GM18868 (cell line): ENCODE measurements around the gene TTC19.

Experiments
- ATAC-seq: cut with Tn5 transposase; IDR thresholded peaks from one replicate; pipeline ENCODE4 v1.9.1; 2021; ENCODE audit warnings: mild to moderate bottlenecking, moderate library complexity; ENCODE audit not compliant: unreplicated experiment

Gene TTC19

DNA sequence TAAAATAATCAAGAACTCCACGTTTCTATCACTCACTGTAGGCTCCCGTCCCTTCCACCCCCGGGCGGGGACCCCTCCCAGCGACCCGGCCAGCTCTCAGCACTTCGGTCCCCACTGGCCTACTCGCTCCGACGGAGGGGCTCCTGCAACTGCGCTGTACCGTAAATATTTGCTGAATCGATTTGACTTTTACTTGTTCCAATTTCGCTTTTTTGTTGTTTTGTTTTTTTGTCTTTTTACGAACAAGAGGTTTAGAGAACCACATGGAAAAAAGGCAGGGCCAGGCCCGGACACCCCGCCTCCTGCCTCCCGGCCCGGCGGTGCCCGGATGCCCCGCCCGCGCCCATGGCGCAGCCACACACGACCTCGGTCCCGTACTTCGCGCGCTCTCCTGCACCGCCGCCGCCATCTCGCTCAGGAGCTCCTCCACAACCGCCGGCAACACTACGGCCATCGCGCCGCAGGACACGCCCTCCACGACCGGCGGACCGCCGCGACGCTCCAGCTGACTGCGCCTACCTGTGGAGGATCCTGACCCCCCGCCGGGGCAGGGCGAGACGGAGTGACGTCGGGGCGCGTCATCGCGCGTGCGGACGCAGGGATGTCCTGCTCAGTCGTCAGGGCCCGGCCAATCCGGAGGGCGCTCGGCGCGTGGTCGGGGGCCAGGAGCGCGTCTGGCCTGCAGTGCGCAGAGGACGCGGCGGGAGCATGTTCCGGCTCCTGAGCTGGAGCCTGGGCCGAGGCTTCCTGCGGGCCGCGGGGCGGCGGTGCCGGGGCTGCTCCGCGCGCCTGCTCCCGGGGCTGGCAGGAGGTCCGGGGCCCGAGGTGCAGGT lies at the start of gene TTC19, which contains the start of gene ZSWIM7:
Gene TTC19, plus strand, starts transcription at position 684 of the 833 bp plus-strand sequence. Its CDS starts 25 bp downstream, at position 709.
Gene ZSWIM7, minus strand, starts transcription at position 564 of the 833 bp plus-strand sequence. Its CDS starts 110 bp downstream, at position 454.
- peak; percentile 94 for ATAC-seq

- no peak for ATAC-seq
Observed at GRCh38 chr17:15951368-15952047, 48.1 kb upstream of the TTC19 start.

DNA sequence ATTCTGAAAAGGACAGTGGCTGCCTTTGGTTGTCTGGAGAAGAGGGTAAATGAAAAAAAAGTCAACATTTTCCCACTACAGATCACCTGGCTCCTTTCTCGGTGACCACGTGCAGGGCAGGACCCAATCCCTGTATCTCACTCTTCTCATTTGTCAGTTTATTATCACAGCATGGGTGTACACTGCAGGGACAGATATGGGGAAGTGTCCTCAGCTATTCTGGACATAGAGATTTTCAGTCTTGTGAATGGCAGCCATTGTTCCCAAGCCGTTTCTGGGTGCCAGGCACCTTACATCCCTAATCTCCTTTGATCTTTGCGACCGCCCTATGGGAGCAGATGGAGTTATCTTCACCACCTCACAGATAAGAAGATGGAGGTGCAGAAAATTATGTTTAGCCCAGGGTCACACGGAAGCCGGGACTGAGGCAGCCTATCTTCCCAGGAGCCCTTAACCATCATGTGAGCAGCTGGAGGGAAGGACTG lies 47.5 kb upstream of the TTC19 start:
- ATAC-seq, result no peak

GRCh38 chr17:15952916-15953790 lies 46.5 kb upstream of the TTC19 start:
- no peak for ATAC-seq

DNA sequence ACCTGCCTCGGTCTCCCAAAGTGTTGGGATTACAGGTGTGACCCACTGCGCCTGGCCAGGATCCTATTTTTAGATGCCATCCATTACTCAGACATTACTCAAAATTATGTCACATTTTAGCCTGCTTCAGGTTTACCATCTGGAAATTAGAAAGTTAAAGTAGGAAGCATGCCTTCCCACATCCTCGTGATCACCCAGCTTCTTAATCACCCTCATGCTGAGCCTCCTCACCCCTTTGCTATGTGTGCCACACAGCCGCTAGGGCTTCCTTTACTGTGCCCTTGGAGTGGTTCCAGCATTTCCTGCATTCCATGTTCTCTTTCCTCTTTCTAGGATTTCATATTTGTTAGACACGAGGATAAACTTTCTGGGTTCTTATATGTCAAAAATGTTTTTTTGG lies 45.4 kb upstream of the TTC19 start:
- no peak for ATAC-seq

DNA sequence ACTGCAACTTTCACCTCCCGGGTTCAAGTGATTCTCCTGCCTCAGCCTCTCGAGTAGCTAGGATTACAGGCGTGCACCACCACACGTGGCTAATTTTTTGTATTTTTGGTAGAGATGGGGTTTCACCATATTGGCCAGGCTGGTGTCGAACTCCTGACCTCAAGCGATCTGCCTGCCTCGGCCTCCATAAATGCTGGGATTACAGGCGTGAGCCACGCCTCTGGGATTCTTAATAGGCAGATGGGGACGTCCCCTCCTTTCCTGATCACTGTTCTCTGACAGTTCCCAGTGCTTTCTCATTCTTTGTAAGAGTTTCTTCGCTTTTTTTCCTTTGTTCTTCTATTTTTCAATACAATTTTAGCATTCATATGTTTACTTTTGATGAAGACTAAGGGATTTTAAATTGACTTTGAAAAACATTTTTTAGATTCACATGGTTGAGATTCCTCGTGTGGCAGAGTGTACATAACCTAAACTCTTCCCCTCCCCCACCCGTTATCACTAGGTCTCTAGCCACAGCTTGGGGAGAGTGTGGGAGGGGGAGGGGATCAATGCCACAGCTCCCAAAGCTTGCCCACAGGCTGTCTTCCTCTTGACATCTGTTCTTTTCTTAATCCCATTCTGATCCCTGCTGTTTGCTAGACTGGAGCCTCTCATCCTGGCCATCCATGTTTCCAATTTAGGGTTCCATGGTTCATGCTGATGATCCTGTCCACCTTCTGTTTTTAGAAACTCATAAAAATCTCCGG lies 43.7 kb upstream of the TTC19 start:
- ATAC-seq, result no peak

DNA sequence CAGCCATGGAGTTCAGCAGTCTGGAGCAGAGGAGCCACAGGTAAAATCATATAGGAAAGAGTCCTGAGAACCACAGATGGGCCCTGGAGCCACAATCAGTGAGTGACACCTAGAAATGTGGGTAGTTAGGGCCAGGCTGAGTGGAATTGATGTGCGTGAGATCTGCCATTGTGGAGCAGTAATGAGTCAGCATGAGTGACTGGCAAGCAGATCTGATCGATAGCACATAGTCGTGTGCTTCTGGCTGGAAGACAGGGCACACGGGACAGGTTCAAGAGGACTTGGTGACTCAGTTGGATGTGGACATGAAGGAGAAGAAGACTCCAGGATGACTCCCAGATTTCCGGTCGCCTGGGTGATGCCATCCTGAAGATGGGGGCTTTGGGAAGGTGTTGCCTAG lies 42.4 kb upstream of the TTC19 start:
- ATAC-seq, result no peak

DNA sequence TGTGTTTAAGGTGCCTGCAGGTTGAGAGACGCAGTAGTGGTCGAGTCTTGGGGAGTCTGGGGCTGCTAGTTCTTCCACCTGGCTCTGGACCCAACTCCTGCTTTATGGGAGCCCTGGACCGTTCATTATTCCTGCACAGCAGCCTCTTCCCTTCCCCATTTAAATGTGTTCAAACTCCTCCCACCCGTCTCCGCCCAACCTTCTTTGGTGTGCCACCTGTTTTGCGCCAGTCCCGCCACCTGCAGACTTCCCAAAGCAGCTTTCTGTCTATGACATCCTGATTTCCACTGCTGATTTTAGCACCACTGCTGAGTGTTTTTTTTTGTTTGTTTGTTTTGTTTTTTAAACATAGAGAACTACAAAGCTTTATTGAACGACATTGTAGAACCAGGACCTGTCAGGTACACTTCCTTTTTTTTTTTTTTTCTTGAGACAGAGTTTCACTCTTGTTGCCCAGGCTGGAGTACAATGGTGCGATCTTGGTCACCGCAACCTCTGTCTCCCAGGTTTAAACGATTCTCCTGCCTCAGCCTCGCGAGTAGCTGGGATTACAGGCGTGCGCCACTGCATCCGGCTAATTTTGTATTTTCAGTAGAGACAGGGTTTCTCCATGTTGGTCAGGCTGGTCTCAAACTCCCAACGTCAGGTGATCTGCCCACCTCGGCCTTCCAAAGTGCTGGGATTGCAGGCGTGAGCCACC lies 41.9 kb upstream of the TTC19 start:
- no peak for ATAC-seq

- ATAC-seq, result no peak
Observed at GRCh38 chr17:15958484-15958854, 41.2 kb upstream of the TTC19 start.

DNA sequence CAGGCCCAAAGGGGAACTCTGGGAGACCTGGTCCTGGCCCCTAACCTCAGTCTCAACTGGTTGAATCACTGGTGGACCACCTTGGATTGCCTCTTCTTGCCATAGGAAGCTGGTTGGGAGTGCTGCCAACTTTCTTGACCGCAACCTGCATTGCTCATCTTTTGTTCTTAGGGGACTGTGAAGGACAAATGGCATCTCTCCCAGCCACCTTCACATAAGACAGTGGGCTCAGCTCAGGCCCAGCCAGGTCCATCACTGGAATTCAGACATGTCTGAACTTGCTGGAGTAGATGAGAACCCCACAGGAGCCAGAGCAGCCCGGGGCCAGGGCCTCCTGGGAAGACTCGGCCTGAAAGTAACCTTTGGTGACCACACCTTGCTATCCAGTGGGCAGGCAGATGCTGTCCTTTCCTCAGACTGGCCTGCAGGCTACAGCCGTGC lies 35.9 kb upstream of the TTC19 start:
- no peak for ATAC-seq

- ATAC-seq, result no peak
Observed at GRCh38 chr17:15965528-15965927, 34.1 kb upstream of the TTC19 start.

DNA sequence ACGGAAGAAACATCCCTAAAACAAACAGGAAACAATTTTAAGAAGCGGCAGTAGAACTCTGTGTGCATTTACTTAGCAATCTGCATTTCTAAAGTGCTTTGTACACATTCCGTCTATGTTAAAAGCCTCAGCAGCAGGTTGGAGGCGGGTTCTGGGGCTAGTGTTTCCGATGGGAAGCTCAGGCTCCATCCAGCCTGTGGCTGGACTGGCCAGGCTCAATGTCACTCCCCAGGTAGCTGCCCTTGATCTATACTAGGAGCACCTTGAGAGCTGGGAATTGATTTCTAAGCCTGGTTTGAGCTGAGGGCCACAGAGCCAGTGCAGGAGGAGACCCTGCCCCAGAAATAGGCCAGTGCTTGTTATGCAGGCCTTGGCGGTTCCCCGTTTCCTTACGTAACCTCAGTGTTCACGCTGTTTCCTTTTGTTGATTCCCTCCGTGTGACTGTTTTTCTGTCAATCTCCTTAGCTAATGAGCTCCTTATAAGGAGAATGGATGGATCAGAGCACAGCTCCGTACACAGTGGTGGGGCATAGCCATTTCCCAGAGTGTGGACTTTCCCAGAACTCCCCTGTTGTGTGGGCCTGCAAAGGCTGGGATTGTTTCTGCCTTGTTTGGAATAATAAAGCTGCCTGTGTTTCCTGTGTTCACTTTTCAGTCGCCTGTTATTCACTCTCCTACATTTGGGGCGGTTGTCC lies 33.3 kb upstream of the TTC19 start:
- ATAC-seq, result no peak

DNA sequence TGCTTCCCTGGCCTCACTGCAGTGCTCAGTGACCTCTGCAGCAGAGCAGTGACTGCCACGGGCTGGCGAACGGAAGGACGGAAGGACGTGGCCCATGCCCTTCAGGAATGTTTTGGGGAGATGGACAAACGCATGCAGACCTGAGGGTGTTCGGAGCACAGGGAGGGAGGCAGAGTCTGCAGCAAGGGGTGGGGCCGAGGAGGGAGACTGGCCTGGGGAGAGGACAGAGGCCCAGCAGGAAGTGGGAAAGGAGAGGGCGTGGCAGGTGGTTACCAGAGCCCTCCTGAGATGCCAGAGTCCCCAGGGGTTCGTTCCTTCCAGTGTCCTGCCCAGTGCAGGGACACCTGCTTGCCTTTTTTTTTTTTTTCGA lies 32.8 kb upstream of the TTC19 start:
- no peak for ATAC-seq

DNA sequence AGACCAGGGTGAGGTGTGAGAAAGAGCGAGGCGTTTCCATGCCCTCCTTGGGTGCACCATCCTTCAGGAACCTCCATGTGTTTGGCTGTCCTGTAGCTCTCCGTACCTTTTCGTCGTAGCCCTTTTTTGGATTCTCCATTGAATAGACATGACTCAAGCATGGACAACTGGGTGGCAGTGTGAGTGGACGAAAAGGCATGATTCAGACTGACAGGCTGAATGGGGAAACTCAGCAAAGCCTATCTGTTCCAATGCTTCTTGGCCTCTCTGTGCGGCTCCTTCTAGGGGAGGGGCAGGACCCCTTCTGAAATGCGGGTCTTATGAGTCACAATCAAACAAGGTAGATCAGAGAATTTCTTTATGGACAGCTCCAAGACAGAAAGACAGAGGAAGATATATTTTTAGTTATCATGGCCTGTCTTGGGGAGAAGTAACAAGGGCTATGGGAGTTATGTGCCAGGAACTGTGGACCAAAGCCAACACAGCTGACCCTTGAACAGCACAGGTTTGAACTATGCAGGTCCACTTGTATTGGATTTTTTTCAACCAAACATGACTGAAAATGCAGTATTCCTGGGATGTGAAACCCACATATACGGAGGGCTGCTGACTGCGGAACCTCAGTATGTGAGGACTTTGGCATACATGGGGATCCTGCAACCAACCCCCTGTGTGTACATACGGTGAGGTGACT lies 31.8 kb upstream of the TTC19 start:
- ATAC-seq, result no peak

DNA sequence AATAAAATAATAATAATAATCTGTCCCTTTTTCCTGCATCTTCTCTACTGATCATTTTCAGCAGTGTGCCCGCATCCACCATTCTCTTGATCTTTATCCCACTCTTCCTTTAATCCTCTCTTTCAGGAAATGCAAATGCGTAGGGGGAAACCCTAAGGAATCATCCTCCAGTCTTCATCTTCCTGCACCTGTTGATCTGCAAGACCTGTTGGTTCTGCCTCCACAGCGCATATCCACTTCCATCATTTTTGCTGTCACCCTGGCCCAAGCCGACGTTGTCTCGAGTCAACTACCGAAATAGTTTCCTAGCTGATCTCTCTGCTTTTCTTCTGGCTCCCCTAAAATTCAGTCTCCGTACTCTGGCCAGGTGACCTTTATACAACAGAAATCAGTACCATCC lies 30.2 kb upstream of the TTC19 start:
- no peak for ATAC-seq

DNA sequence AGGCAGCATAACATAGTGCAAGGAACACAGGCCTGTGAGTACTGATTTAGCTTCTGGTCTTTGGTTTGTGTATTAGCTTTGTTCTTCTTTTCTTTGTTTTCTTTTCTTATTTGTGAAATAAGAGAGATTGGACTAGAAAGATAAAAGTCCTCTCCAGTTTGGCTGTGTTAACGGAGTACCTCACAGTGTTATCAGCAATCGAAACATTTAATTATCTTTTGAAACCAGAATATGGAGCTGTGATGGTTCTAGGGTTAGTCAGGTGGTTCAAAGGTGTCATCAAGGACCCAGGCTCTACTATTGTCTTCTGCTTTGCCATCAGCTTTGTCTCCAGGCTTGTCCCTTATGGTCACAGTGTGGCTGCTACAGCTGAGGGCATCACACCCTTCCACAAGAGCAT lies 29.1 kb upstream of the TTC19 start:
- ATAC-seq, result no peak

DNA sequence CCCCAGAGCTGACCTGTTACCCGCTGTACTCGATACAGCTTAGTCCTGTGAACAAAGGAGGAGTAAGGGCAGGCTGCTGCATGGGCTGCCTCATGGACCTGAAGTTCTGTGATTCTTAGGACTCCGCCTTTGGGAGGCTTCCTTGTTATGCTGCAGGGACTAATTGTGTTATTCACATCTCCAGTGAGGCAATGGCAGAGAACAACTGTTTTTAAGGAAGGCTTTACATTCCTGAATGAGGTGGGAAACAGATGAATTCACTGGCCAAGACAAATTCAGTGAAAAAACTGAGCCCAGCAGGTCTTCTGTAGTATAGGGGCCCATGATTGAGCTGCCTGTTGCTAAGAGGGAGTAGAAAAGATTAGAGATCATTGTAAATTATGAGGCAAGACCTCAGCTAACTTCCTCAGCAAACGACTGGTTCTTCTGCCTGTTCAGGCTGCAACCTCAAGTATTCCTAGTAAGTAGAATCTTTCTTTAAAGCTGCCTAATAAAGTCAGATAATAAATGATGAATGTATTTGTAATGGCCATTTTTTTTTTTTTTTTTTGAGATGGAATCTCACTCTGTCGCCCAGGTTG lies 28.4 kb upstream of the TTC19 start:
- no peak for ATAC-seq

DNA sequence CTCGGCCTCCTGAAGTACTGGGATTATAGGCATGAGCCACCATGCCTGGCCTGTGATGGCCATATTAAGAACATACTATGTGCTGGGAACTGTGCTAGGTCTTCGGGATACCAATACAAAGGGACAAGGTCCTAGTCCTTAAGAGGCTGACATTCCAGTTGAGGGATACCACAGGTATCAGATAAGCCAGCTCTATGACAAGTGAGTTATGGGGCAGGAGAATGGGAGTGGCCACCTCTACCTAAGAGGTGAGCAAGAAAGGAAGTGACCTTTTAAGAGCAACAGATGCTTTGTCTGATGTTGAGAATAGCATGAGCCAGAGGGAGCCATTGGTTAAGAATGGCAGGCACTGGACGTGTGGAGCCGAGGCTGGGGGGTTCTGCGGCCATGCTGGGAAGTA lies 27.7 kb upstream of the TTC19 start:
- ATAC-seq, result no peak
